ENCODE data around the gene ABHD2. TPM values are rescaled to one million over a fixed set of nuclear protein-coding genes. Genes with fewer than 3 reads are reported as not detected.
A peak's percentile ranks its signal among the peaks of the same experiment; 100 is the strongest.

The ABHD2 gene
- total RNA-seq, 4 donors from 2014 or later: 27.4 to 117 (median 54.2) TPM

DNA sequence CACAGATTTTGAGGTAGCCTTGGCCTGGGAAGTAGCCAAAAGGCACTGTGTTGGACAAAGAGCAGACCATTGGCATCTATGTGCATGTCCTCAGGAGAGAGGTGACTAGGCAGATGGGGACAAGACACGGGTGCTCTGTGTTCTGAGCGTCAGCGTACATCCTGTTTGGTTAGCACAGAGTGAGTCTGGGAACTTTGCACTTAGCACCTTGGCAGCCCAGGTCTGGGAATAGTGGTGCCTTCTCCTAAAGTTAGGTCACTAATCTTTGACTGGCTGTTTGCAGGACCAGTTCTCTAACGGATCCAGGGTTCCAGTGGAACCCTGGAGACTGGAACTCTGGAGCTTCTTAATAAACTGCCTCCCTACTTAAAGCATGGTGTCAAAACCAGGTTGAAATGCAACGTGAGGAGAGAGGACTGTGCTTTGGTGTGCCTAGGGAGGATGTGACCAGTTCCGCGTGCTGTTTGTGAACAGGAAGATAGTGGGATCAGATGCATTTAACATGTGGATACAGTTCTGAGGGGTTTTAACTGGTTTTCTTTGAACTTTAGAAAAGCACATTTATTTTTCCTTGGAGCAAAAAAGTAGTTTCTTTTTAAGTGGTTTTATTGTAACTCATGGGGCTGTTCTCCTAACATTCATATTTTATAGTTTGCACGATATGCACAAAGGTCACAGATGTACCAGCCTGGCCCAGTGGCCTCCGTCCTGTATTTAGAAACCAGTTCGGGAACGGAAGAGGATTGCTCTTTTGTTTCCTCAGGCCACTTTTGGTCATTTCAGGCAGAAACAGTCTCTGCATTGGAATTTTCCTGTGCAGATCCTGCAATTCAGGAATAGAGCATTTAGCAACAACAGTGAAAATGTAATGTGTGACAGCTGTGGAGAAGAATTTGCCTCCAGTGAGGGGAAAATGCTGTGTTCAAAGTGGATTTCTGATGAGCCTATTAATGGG, 48.8 kb downstream of the ABHD2 start:
- Histone ChIP-seq H3K4me3 (no peak overlapping the region), H3K4me1 (peaks cover 6 to 18% of the 10 kb centered on the region in 2 donors), H3K9me3 (no peaks in the 10 kb centered on the region), H3K27ac (peak overlapping the region; percentile 67 to 76), H3K36me3 (no peaks in the 10 kb centered on the region), H3K27me3 (no peaks in the 10 kb centered on the region)
- intact Hi-C loops (cut with DNase I; ENCODE audit: low total_unique reads): no loop called here
- no peak for TF ChIP-seq POLR2A (IDR thresholded peaks at IDR 0.05)
- TF ChIP-seq, protein P1, sequence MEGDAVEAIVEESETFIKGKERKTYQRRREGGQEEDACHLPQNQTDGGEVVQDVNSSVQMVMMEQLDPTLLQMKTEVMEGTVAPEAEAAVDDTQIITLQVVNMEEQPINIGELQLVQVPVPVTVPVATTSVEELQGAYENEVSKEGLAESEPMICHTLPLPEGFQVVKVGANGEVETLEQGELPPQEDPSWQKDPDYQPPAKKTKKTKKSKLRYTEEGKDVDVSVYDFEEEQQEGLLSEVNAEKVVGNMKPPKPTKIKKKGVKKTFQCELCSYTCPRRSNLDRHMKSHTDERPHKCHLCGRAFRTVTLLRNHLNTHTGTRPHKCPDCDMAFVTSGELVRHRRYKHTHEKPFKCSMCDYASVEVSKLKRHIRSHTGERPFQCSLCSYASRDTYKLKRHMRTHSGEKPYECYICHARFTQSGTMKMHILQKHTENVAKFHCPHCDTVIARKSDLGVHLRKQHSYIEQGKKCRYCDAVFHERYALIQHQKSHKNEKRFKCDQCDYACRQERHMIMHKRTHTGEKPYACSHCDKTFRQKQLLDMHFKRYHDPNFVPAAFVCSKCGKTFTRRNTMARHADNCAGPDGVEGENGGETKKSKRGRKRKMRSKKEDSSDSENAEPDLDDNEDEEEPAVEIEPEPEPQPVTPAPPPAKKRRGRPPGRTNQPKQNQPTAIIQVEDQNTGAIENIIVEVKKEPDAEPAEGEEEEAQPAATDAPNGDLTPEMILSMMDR (IDR thresholded peaks at IDR 0.05): no peak
- no peak for DNase-seq

DNA sequence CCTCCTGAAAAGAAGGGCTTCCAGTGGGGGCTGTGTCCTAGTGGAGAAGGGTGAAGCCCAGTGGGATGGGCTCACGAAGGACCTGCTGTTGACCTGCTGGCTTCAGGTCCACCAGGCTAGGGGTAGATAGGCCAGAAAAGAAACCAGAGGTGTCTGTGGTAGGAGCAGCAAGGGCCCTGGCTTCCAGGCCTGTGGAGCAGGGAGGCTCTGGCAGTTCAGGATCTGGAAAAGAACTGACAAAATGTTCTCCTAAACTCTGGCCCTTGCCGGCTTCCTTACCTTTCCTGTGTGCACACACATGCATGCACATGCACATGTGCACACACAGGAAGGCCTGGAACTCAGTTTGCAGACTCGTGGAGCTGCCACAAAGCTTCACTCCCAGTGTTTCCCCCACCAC, 49.7 kb downstream of the ABHD2 start:
- H3K27ac ChIP-seq: peak overlapping the region; percentile 67 to 76
- DNase-seq: no peak
- TF ChIP-seq POLR2A (IDR thresholded peaks at IDR 0.05): no peak
- TF ChIP-seq, protein P1 (IDR thresholded peaks at IDR 0.05): no peak
- peaks cover 6 to 18% of the 10 kb centered on the region in 2 donors for H3K4me1 ChIP-seq
- no peaks in the 10 kb centered on the region for H3K36me3 ChIP-seq
- H3K9me3 ChIP-seq: no peaks in the 10 kb centered on the region
- intact Hi-C loops (cut with DNase I; ENCODE audit: low total_unique reads): no loop called here
- no peaks in the 10 kb centered on the region for H3K27me3 ChIP-seq
- H3K4me3 ChIP-seq: no peak overlapping the region

DNA sequence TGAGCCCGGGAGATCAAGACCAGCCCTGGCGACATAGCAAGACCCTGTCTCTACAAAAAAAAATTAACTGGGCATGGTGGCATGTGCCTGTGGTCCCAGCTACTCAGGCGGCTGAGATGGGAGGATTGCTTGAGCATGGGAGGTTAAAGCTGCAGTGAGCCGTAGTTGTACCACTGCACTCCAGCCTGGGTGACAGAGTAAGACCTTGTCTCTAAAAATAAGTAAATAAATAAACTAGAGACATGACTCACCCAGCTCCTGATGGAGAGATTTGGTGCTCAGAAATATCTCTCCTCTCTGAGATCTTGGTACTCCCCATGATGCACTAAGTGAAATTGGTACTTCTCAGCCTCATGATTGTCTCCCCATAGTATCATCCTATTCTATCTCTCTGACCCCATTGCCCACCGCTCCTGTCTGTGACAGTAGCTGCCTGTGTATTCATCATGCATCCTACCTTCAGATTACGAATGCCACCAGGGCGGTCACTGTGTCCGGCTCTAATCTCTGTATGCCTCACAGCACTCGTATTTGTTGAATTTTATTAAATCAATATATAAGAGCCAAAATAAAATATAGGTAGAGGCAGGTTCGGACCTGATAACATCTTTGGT, 50.9 kb downstream of the ABHD2 start:
- Histone ChIP-seq H3K4me3 (no peak overlapping the region), H3K27ac (peak overlapping the region; percentile 67 to 76), H3K27me3 (no peaks in the 10 kb centered on the region), H3K36me3 (no peaks in the 10 kb centered on the region), H3K9me3 (no peaks in the 10 kb centered on the region), H3K4me1 (peaks cover 6 to 18% of the 10 kb centered on the region in 2 donors)
- intact Hi-C loops (cut with DNase I; ENCODE audit: low total_unique reads): no loop called here
- DNase-seq: no peak
- no peak for TF ChIP-seq POLR2A (IDR thresholded peaks at IDR 0.05)
- TF ChIP-seq, protein P1 (IDR thresholded peaks at IDR 0.05): no peak

DNA sequence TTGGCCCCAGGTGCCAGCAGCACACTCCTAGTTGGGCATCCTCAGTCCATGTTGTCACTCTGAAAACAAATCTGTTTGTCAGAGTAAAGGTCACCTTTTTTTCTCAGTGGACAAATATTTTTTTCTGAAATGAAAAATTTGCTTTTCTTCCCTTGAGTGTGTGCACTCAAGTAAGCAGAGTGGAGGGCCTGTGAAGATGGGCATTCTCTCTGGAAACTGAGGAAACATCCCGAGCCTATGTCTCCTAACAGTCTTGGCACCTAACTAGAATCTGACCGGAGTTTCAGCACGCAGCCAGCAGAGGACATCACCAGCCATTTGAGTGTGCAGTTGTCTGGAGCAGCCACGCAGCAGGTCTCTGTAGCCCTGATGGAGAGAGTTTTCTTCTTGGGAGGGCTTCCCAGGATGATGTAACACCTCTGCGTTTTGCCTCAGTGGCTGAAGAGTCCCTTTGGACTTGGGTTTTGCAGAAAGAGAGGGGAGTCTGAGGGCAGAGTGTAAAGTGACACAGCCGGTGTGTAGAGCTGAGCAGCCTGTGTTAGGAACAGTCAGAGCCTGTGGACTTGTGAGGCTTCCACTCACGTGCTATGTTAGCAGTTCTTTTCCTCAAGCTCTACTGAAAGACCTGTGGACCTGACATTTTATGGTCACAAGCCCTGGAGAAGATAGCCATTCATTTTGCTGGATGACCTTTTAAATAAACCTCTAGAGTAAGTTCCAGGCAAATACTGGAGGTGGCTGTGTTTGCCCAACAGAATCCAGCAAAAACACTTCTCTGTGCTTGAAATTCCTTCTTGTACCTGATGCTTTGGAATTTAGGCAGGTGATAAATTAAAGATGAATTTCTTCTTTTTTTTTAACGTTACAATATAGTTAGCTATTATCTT, 51.6 kb downstream of the ABHD2 start:
- Histone ChIP-seq H3K4me1 (peaks cover 3 to 18% of the 10 kb centered on the region in 2 donors), H3K36me3 (no peaks in the 10 kb centered on the region), H3K27me3 (no peaks in the 10 kb centered on the region), H3K9me3 (no peaks in the 10 kb centered on the region), H3K27ac (peak overlapping the region in 1 of 2 donors; percentile 76), H3K4me3 (no peak overlapping the region)
- no peak for TF ChIP-seq POLR2A (IDR thresholded peaks at IDR 0.05)
- TF ChIP-seq, protein P1 (IDR thresholded peaks at IDR 0.05): no peak
- DNase-seq: no peak
- intact Hi-C loops (cut with DNase I; ENCODE audit: low total_unique reads): no loop called here
